Neuronal stem cell (in vitro differentiated cells): ENCODE data around the gene UPK1B.

Experiments
- DNase-seq: peaks from one replicate; pipeline ENCODE4 v3.0.0-alpha.2; 2013; ENCODE audit warnings: low spot score
- H2AFZ ChIP-seq: one replicate; pipeline ENCODE4 v1.6.1; 2013; ENCODE audit warnings: mild to moderate bottlenecking, low read length, inconsistent platforms
- H2AK5ac ChIP-seq: 2 replicates; pipeline ENCODE4 v1.6.1; 2013; ENCODE audit warnings: low read depth, mild to moderate bottlenecking, inconsistent platforms, low read length, moderate library complexity, mixed read lengths
- H2BK120ac ChIP-seq: 2 replicates; pipeline ENCODE4 v1.6.1; 2013; ENCODE audit warnings: low read depth, mild to moderate bottlenecking, inconsistent platforms, low read length, moderate library complexity, mixed read lengths
- H2BK12ac ChIP-seq: one replicate; pipeline ENCODE4 v1.6.1; 2013; ENCODE audit warnings: low read length, inconsistent platforms
- H2BK15ac ChIP-seq: 2 replicates; pipeline ENCODE4 v1.6.1; 2013; ENCODE audit warnings: mild to moderate bottlenecking, low read length, inconsistent platforms, mixed read lengths
- H2BK5ac ChIP-seq: one replicate; pipeline ENCODE4 v1.6.1; 2013; ENCODE audit warnings: inconsistent platforms, mild to moderate bottlenecking, low read length, moderate library complexity
- H3K14ac ChIP-seq: one replicate; pipeline ENCODE4 v1.6.1; 2013; ENCODE audit warnings: low read length, inconsistent platforms
- H3K18ac ChIP-seq: 2 replicates; pipeline ENCODE4 v1.6.1; 2013; ENCODE audit warnings: low read length, inconsistent platforms
- H3K23ac ChIP-seq: 2 replicates; pipeline ENCODE4 v1.6.1; 2013; ENCODE audit warnings: low read depth, mild to moderate bottlenecking, mixed read lengths, low read length, inconsistent platforms; ENCODE audit not compliant: poor library complexity
- H3K27ac ChIP-seq: replicated peaks from 3 replicates; pipeline ENCODE4 v1.5.1; 2013; ENCODE audit warnings: low read length, inconsistent platforms
- H3K27me3 ChIP-seq, 3 experiments: 2 replicates each; pipeline ENCODE4 v1.6.1; 2013; ENCODE audit warnings: low read length in 3 of 3, mild to moderate bottlenecking in 2 of 3, inconsistent platforms in 1 of 3, low read depth in 1 of 3, mixed read lengths in 1 of 3, moderate library complexity in 1 of 3; ENCODE audit not compliant: control insufficient read depth in 3 of 3, insufficient read depth in 3 of 3
- H3K36me3 ChIP-seq, 2 donors: replicated peaks in 1 of 2; 2 replicates each; pipeline ENCODE4 v1.6.1; 2013; ENCODE audit warnings: low read length in 2 of 2; ENCODE audit not compliant: control insufficient read depth in 2 of 2, insufficient read depth in 2 of 2
- H3K4ac ChIP-seq: 2 replicates; pipeline ENCODE4 v1.6.1; 2013; ENCODE audit warnings: inconsistent platforms, mild to moderate bottlenecking, low read length, moderate library complexity
- H3K4me1 ChIP-seq, 2 donors: 1 replicate in 1 of 2; 2 replicates in 1 of 2; pipeline ENCODE4 v1.6.1; 2013; ENCODE audit warnings: low read length in 2 of 2, low read depth in 1 of 2; ENCODE audit not compliant: control insufficient read depth in 2 of 2, insufficient read depth in 1 of 2
- H3K4me2 ChIP-seq: one replicate; pipeline ENCODE4 v1.6.1; 2013; ENCODE audit warnings: mild to moderate bottlenecking, low read length, inconsistent platforms; ENCODE audit not compliant: insufficient read depth, poor library complexity, severe bottlenecking
- H3K4me3 ChIP-seq, 2 donors: 2 replicates each; pipeline ENCODE4 v1.5.1; 2013; ENCODE audit warnings: low read length in 2 of 2, mild to moderate bottlenecking in 2 of 2, inconsistent platforms in 1 of 2, moderate library complexity in 1 of 2
- H3K79me1 ChIP-seq: one replicate; pipeline ENCODE4 v1.6.1; 2013; ENCODE audit warnings: low read depth, mild to moderate bottlenecking, inconsistent platforms, low read length, moderate library complexity
- H3K9ac ChIP-seq: one replicate; pipeline ENCODE4 v1.6.1; 2013; ENCODE audit warnings: mild to moderate bottlenecking, low read depth, low read length, inconsistent platforms; ENCODE audit not compliant: poor library complexity
- H3K9me3 ChIP-seq, 2 donors: replicated peaks in 1 of 2; 2 replicates each; pipeline versions ENCODE3 to v1.6.1; 2013; ENCODE audit warnings: low read length in 2 of 2, mild to moderate bottlenecking in 2 of 2, inconsistent platforms in 1 of 2, low read depth in 1 of 2, mixed read lengths in 1 of 2, moderate library complexity in 1 of 2; ENCODE audit not compliant: control insufficient read depth in 2 of 2, insufficient read depth in 1 of 2
- H4K8ac ChIP-seq: one replicate; pipeline ENCODE4 v1.6.1; 2013; ENCODE audit warnings: low read depth, mild to moderate bottlenecking, inconsistent platforms, low read length, moderate library complexity
- H4K91ac ChIP-seq: one replicate; pipeline ENCODE4 v1.6.1; 2013; ENCODE audit warnings: low read length, low read depth, mild to moderate bottlenecking, inconsistent platforms; ENCODE audit not compliant: poor library complexity
- WGBS, 2 donors: extraction: QIAGEN DNeasy Blood & Tissue Kit; methylation state at CpG; one replicate each; pipeline ENCODE4 v1.1.7; 2013; ENCODE audit warnings: missing lambda C conversion rate in 2 of 2, mixed read lengths in 1 of 2; ENCODE audit not compliant: insufficient read length in 2 of 2, insufficient replicate concordance in 1 of 2; ENCODE audit errors: extremely low coverage in 2 of 2; 5-methylcytosine and 5-hydroxymethylcytosine counted together

UPK1B gene

DNA sequence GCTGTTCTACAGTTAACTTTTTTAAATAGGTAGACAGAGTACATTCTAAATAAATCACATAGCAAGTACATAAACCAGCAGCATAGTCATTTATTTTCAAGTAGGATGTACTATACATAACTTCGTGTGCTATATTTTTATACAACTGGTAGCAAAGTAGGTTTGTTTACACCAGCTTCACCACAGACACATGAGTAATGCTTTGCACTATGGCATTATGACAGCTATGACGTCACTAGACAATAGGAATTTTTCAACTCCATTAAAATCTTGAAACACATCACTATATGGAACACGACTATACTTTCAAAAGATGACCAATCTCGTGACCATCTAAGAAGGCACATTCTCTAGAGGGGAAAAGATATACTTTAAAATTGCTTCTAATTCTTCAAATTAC lies 23.9 kb upstream of the UPK1B start:
- Histone ChIP-seq H3K4me1 (no peaks in the 10 kb centered on the region), H2AFZ (no peak overlapping the region), H3K27ac (no peak overlapping the region), H3K4me3 (no peak overlapping the region), H3K9me3 (peaks cover 0 to 3% of the 10 kb centered on the region in 2 donors), H3K4me2 (no peak overlapping the region), H2BK5ac (no peak overlapping the region), H4K91ac (no peak overlapping the region), H2BK15ac (no peak overlapping the region), H3K9ac (no peak overlapping the region), H3K23ac (no peak overlapping the region), H2AK5ac (no peak overlapping the region), H4K8ac (no peak overlapping the region), H3K4ac (no peak overlapping the region), H2BK120ac (no peak overlapping the region), H3K27me3 (no peaks in the 10 kb centered on the region), H3K79me1 (no peaks in the 10 kb centered on the region), H3K14ac (no peak overlapping the region), H3K36me3 (no peaks in the 10 kb centered on the region), H2BK12ac (no peak overlapping the region), H3K18ac (no peak overlapping the region)
- DNase-seq = no peak
- WGBS, 2 donors = no CpG with 5 or more reads among the region's 4 CpGs

DNA sequence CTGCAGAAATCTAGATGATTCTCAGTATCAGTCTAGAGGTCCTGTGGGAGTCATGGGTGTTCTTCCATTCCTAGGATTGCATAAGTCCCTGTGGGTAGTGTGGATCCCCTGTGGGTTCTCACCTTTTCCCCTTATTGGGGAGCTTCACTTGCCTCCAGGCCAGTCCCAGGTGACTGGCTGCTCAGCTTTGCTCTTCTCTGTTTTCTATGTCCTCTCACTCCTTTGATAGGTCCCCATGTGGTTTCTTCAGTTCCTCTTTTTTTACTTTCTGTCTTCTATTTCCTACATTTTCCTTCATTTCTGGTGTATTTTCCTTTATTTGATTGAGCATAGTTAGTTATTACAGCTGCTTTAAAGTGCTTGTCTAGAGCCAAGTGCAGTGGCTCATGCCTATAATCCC lies 16.5 kb upstream of the UPK1B start:
- Histone ChIP-seq H3K4ac (no peak overlapping the region), H3K79me1 (no peaks in the 10 kb centered on the region), H3K36me3 (no peaks in the 10 kb centered on the region), H4K91ac (no peak overlapping the region), H3K18ac (no peak overlapping the region), H3K9me3 (peaks cover 0 to 4% of the 10 kb centered on the region in 2 donors), H3K27me3 (no peaks in the 10 kb centered on the region), H2BK120ac (no peak overlapping the region), H3K27ac (no peak overlapping the region), H4K8ac (no peak overlapping the region), H3K14ac (no peak overlapping the region), H3K23ac (no peak overlapping the region), H3K4me2 (no peak overlapping the region), H2BK15ac (no peak overlapping the region), H3K4me3 (no peak overlapping the region), H2BK5ac (no peak overlapping the region), H2AFZ (no peak overlapping the region), H3K9ac (no peak overlapping the region), H2AK5ac (no peak overlapping the region), H3K4me1 (no peaks in the 10 kb centered on the region), H2BK12ac (no peak overlapping the region)
- DNase-seq = no peak

DNA sequence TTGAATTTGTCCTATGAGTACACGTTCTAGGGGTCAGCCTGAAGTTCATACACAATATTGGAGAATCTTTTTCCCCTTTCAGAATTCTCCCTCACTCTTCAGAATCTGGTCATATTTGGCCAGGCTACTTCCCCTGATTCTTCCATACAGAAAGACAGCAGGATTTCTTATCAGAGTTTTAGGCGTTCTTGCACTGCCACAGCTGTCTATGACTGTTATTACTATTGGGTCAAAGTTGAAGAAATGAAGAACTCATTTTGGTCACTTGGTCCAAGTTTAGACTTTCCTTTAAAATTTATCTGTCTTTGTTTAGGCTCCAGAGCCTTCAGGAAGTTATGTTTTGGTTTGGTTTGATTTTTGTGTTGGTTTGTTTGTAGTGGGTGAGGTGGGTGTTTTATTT lies 15.4 kb upstream of the UPK1B start:
- H3K36me3 ChIP-seq = no peaks in the 10 kb centered on the region
- no peak overlapping the region for H3K4me2 ChIP-seq
- no peak overlapping the region for H2AFZ ChIP-seq
- no peak overlapping the region for H4K91ac ChIP-seq
- H2BK12ac ChIP-seq = no peak overlapping the region
- no peak overlapping the region for H3K14ac ChIP-seq
- DNase-seq = no peak
- no peaks in the 10 kb centered on the region for H3K4me1 ChIP-seq
- no peaks in the 10 kb centered on the region for H3K79me1 ChIP-seq
- H2BK15ac ChIP-seq = no peak overlapping the region
- H3K9ac ChIP-seq = no peak overlapping the region
- no peak overlapping the region for H2AK5ac ChIP-seq
- H3K27ac ChIP-seq = no peak overlapping the region
- H2BK120ac ChIP-seq = no peak overlapping the region
- H4K8ac ChIP-seq = no peak overlapping the region
- no peak overlapping the region for H3K4me3 ChIP-seq
- peaks cover 0 to 4% of the 10 kb centered on the region in 2 donors for H3K9me3 ChIP-seq
- H3K4ac ChIP-seq = no peak overlapping the region
- no peaks in the 10 kb centered on the region for H3K27me3 ChIP-seq
- no peak overlapping the region for H3K23ac ChIP-seq
- H3K18ac ChIP-seq = no peak overlapping the region
- WGBS, 2 donors = no CpG with 5 or more reads among the region's 2 CpGs
- no peak overlapping the region for H2BK5ac ChIP-seq

DNA sequence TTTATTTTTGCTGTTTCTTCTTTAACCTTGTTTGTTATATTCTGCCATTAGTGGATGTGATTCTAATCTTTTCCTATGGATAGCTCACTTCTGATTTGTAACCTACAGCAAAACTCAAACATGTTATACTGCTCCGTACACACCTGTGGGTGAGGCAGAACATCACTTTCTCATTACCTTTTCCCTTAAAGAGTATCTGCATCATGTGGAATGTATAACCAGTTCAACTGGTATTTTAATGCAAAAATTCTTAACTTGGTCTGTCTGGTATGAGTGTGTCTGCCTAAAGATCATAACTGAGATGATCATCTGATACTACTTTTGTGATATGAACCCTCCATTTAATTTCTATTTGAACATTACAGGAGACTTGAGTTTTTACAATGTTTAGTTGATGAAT lies 13.0 kb upstream of the UPK1B start:
- Histone ChIP-seq H3K9ac (no peak overlapping the region), H3K18ac (no peak overlapping the region), H4K91ac (no peak overlapping the region), H3K4me1 (no peaks in the 10 kb centered on the region), H3K27ac (no peak overlapping the region), H3K36me3 (no peaks in the 10 kb centered on the region), H3K27me3 (no peaks in the 10 kb centered on the region), H3K14ac (no peak overlapping the region), H3K23ac (no peak overlapping the region), H2AFZ (no peak overlapping the region), H2BK5ac (no peak overlapping the region), H3K4ac (no peak overlapping the region), H2BK12ac (no peak overlapping the region), H2BK15ac (no peak overlapping the region), H2AK5ac (no peak overlapping the region), H3K79me1 (no peaks in the 10 kb centered on the region), H3K9me3 (peaks cover 0 to 4% of the 10 kb centered on the region in 2 donors), H3K4me2 (no peak overlapping the region), H2BK120ac (no peak overlapping the region), H4K8ac (no peak overlapping the region), H3K4me3 (no peak overlapping the region)
- no peak for DNase-seq
- WGBS, 2 donors = no CpG with 5 or more reads among the region's 1 CpG
